GM18507 (cell line): ENCODE data around the gene CCSER2.
"Not testable (repeated sequence)": the region's sequence is repeated elsewhere in the genome, so short reads cannot be mapped to it uniquely, and the experiment has no call there.

ENCODE experiments used
- DNase-seq: peaks from one replicate; pipeline ENCODE4 v3.0.0; 2011; ENCODE audit warnings: low read depth; ENCODE audit not compliant: insufficient read length; ENCODE audit errors: extremely low spot score
- FAIRE-seq: peaks from 2 replicates; lab custom pipeline; 2011; peaks lifted over from hg19 to GRCh38; lab: Jason Lieb, UNC

The CCSER2 gene

DNA sequence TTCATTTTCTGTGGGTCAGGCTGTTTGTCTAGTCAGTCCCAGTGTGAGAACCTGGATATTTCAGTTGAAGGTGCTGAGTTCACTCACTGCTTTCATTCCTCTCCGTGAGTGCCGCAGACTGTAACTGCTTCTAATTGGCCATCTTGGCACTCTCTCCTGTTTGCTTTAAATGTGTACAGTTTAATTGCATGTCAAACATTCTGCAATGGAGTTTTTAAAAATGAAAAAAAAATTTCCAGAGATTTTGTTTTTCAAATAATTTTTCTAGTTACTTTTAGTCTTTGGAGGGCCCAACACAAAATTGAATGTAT is 87.8 kb downstream of the CCSER2 start:
- no peak for FAIRE-seq
- no peak for DNase-seq

DNA sequence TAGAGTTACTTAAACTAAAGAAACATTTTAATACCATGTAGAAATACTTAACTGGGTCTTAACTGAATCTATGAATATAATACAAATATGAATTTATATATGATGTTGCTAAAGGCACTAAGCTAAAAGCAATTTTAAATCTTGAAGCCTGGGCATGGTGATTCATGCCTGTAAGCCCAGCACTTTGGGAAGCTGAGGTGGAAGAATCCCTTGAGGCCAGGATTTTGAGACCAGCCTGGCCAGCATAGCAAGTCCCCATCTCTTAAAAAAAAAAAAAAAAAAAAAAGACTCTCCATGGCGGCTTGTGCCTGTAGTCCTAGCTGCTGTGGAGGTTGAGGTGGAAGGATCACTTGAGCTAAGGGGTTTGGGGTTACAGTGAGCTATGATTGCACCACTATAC is 95.3 kb downstream of the CCSER2 start:
- no peak for FAIRE-seq
- DNase-seq, result no peak

DNA sequence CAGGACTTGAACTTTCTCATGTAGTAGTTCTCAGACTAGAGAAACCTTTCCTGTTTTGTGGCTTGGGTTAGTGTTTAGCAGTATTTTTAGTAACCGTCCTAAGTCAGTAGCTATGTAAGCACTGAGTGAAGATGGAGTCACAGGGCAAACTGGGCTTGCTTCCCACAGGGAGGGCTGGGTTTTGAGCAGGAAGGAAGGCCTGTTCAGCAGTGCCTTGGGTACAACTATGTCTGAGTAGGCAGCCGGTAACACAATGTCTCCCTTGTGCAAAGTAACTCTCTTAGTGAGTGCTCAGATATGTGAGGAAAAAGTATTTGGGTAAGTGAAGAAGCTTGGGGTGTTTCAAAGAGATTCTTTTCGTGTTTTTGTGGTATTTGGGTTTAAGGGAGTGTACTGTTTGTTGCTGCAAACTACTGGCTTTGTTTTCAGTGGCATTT is 96.4 kb downstream of the CCSER2 start:
- FAIRE-seq (peak; percentile 35), DNase-seq (no peak)

DNA sequence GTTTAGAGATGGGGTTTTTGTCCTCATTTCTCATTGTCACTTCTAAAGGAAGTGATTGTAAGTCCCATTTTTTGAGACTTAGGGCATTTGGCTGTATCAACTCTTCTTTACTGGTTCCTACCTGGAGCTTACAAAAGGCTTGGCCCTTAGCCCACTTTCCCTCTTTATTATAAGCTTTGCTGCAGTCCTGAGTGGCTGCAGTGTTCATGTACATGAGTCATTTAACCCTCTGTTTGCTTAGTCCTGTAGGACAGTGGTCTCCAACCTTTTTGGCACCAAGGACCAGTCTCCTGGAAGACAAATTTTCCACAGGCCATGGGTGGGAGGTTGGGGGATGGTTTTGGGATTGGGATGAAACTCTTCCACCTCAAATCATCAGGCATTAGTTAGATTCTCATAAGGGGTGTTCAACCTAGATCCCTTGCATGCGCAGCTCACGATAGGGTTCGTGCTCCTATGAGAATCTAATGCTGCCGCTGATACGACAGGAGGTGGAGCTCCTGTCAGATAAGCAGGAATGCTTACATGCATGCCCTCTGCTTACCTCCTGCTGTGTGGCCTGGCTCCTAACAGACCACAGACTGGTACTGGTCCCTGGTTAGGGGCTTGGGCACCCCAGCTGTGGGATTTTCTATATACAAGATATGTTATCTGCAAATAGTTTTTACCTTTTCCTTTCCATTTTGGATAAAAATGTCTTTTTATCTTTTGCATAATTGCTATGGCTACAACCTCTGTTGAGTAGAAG is 99.7 kb downstream of the CCSER2 start:
- DNase-seq (no peak), FAIRE-seq (no peak)

DNA sequence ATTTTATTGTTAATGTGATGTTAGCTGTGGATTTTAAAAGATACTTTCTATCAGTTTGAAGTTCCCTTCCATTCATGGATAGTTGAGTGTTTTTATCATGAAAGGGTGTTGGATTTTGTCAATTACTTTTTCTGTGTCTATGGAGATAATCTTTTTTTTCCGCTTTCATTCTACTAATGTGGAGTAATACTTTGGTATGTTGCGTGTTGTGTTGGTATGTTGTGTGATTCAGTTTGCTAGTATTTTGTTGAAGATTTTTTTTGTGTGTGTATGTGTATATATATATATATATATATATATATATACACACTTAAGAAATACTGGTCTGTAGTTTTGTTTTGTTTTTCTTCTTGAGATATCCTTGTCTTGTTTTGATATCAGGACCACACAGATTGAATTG is 100.3 kb downstream of the CCSER2 start:
- FAIRE-seq (no peak), DNase-seq (no peak)

DNA sequence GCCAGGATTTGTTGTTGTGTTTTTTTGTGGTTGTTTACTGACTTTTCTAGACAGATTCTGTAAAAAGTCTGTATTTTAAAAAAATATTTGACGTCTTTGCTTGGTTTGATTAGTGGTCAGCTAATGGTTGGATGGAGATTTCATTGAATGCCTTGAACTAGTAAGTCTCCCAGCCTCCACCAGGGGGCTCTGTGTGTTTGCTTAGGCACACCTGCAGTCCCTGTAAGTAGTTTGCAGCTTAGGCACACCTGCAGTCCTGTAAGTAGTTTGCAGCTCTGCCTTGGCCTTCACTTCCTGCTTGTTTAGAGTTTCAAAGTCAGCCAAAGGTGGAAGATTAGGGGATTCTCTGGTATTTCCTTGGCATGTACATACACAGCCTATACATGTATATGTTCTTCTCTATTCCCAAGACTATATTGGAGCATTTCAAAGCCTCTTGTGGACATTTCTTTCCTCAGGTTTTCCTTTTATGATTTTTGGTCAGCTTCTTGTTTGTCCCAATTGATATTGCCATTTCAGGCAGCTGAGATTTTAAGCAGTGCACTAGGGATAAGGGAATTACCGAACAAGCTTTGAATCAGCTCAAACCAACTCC is 101.6 kb downstream of the CCSER2 start:
- peak; percentile 4 for DNase-seq
- peak; percentile 84 for FAIRE-seq

DNA sequence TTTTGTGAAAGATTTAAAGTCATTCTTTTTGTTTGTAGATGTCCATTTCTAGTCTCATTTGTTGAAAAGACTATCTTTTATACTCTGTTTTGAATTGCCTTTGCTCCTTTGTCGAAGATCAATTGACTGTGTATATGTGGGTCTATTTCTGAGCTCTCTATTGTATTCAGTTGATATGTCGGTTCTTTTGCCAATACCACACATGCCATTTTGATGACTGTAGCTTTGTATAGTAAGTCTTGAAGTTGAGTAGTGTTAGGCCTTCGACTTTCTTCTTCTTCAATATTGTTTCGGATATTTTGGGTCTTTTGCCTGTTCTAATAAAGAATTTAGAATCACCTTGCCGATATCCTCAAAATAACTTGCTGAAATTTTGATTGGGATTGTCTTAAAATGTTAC is 104.5 kb downstream of the CCSER2 start:
- FAIRE-seq (no peak), DNase-seq (no peak)

DNA sequence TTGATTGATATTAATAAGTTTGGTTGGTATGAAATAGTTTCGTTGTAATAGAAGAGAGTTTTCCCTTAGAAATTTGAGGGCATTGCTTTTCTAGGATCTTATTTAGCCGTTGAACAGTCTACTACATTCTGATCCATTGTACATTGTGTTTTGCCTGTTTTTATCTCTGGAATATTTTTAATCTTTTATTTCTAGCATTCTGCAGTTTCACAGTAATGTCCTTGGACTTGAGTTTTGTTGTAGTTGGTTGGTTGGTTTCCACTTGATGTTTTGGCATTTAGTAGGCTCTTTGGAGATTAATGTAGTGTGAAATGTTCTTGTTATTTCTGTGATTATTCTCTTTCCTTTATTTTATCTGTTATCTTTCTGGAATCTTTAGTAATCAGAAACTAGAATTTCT is 112.4 kb downstream of the CCSER2 start:
- DNase-seq (no peak), FAIRE-seq (no peak)

DNA sequence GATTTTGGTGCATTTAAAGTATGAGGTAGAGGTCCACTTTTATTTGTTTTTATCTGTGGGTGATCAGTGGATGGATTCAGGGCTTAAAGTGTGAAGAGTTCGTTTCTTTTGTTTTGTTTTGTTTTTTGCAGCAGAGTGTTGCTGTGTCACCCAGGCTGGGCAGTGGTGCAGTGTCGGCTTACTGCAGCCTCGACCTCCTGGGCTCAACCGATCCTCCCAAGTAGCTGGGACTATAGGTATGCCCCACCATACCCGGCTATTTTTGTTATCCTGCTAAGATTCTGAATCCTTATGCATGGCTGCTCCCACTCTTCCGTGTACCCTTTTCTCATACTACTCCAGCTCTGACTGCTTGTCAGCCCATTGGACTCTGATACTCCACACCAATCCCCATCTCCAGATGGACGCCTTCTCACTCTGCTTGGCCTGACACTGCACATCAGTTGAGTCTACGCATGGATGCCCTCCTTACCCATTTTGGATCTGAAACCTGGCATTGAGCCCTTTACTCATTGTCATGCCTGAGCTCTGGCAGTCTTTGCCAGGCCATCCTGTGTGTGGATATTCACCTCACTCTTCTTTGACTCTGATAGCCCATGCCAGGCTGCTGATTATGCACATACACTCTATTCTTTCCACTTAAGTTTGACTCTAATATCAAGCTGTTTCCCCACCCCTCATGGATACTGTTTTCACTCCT is 119.5 kb downstream of the CCSER2 start:
- FAIRE-seq (no peak), DNase-seq (no peak)

DNA sequence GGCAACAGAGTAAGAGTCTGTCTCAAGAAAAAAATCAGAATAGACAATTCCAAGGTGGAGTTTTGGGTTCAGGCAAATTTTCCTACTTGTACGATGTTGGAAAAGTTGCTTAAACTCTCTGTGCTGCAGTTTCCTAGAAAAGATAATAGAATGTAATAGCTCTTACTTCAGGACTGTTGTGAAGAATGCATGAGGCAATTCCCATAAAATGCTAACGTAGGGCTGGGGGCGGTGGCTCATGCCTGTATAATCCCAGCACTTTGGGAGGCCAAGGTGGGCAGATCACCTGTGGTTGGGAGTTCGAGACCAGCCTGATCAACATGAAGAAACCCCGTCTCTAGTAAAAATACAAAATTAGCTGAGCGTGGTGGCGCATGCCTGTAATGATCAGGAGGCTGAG is 121.0 kb downstream of the CCSER2 start:
- DNase-seq, FAIRE-seq: not testable (repeated sequence)

DNA sequence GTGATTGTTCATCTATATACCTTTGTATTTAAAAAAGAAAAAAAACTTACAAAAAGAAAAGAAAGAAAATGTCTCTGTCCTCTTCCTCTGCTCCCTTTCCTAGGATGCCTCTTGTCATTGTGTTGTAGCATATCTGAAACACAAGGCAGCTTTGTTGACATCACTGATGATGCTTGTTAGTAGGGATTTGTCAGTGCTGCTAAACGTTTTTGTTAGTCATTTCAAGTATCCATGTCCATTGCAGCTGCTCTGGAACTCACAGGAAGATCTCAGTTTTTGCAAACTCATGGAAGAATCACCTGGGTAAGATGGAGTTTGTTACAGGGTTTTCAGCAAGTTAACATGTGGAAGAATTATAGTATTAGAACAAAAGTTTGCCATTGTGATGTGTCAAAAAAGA is 123.6 kb downstream of the CCSER2 start:
- FAIRE-seq, result no peak
- DNase-seq, result no peak

DNA sequence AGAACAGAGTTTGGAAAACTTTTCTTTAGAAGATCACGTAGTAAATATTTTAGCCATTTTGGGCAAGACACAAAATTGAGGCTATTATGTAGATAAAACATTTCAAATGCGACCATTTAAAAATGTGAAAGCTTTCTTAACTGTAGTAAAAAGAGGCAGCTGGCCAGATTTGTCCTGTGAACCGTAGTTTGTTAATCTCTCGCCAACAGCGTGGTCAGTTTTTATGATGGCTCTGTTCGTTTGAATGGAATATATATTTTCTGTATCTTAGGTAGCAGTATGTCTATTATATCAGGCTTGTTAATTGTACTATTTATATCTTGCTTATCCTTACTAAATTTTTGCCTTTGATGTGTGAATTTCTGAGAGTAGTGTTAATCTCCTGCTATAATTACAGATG is 124.9 kb downstream of the CCSER2 start:
- no peak for DNase-seq
- FAIRE-seq, result no peak

DNA sequence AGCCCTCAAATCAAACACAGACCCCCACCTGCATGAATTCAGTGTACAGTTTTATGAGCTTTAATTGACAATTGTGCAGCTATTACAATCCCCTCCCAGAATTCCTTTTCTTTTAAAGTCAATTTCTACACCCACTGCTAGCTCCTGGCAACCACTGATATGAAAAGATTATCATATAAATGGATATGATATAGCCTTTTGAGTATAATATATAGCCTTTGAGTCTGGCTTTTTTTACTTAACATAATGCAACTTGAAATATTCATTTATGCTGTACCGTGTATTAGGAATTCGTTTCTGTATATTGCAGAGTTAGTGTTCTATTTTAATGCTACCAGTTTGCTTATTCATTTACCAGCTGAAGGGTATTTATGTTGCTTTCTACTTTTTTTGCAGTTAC is 127.7 kb downstream of the CCSER2 start:
- no peak for DNase-seq
- FAIRE-seq, result no peak

DNA sequence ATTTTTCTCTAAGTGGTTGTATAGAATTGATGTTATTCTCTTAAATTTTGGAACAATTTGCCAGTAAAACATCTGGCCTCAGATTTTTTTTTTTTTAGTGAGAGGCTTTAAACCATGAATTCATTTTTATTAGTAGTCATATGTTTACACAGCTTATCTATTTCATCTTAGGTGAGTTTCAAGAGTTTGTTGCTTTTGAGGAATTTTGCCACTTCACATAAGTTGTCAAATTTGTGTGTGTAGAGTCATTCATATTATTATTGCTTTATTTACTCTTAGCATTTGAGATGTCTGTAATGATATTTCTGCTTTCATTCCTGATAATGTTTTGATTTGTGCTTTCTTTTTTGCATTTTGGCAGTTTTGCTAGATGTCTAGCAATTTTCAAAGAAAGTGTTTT is 132.1 kb downstream of the CCSER2 start:
- DNase-seq (no peak), FAIRE-seq (no peak)

DNA sequence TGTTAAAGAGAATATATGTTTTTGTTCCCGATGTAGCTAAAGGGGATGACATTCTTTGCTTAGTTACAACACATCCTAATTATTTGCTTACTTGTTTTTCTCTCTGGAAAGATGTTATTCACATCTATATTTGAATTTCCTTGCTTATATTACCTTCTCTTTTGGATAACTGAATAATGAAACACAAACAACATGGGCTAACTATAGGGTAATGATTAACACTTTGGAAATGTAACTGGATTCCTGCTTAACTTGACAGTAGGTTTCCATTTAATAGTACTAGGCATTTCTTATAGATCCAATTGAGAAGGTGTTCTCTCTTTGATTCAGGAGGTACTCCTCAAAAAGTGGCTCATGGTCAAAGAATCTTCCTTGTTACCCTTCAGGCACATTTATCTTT is 141.1 kb downstream of the CCSER2 start:
- no peak for FAIRE-seq

DNA sequence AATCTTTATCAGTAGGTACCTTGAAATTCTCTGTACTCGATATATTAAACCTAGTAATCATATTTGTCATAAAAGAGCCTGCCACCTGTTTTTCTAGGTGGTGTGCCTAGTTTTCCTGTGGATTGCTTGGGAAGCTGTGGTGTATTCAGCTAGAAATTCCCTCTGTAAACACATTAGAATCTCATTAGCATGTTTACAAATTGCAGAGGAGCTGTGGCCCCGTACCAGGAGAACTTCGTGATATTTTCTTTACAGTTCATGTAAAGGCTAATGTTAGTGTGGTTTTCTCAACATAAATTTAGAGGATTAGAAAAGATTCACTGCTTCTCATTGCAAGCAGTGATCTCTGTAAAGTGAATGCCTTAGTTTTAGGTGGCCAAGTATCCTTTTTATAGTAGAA is 144.7 kb downstream of the CCSER2 start:
- no peak for FAIRE-seq
- DNase-seq, result no peak

More for the DNA sequence above, 141.1 kb downstream of the CCSER2 start:
- no peak for DNase-seq

DNA sequence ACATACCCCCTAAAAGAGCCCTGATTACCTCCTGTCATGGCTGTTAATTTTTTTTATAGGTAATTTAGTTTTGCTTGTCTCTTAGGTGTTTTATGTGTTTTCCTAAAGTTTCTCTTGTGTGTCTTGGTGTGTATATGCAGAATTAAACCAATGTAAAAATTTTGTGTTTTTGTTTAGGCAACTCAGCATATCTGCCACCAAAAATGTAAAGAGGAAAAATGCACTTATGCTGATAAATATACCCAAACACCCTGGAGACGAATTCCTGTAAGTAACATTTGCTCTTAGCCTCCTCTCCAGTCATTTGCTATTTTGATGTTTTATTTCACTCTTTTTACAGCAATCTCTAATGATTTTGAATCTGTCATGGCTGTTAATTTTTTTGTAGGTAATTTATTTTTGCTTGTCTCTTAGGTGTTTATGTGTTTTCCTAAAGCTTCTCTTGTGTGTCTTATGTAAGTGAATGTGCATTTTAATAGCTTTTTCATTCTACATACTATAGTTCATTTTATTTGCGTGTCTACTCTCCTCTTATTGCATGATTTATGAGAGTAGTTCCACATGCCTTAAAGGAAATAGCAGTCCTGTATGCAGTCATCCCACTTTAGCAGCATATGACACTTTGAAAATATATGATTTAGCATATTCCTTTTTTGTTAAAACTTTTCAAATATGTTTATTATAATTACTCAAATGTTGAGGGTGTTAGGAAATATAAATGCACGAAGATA is 149.2 kb downstream of the CCSER2 start:
- no peak for FAIRE-seq
- no peak for DNase-seq

DNA sequence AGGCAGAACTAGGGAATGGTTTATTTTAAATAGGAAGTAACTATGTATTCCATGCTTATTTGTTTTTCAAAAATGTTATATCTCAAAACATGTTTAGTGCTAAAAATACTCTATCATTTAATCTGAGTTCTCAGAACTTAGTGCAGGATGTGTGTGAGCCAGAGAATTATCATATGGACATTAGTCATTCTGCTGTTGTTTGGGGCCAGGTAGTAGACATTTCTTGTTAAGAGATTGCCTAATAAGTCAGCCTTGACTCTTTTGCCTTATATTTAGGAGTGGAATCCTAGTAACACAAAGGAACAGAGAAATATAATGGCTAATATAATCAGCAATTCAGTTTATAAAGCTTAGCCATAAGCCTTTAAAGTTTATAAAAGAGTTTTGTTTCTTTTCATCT is 149.8 kb downstream of the CCSER2 start:
- DNase-seq (no peak), FAIRE-seq (no peak)

DNA sequence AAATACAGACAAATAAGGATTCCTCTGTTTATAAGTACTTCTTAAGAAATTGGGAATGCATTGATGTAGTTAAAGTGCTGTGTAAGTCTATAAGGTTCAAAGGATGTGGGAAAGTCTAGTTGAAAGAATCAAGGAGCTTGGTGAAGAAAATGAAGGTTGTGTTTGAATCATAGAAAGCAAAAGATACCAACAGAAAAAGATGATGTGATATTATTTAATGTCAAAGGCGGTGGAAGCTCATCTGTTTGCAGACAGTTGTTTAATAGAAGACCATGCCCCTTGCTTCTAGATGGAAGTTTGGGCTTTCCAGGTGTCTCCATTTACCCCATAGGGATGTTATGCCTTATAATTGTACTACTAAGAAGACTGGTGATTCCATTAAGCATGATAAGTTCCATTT is 150.3 kb downstream of the CCSER2 start:
- FAIRE-seq (no peak), DNase-seq (no peak)

DNA sequence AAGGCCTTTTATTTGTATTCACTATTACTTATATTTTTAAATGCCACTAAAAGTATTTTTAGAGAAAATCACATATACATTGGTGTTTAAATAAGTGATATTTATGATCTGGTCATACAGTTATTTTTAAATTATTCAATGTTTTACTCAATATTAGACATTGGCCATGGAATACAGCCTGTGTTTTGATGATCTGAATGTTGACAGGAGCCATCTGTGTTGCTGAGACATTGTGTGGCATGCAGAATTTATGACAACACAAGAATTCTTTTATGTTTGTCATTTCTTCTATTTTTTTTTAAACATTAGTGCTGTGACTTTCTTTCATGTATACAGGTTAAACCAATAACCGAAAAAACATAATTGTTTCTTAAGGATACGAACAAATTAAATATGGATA is 156.2 kb downstream of the CCSER2 start:
- no peak for FAIRE-seq

More for the DNA sequence above, 156.2 kb downstream of the CCSER2 start:
- DNase-seq, result no peak
